IMR-90 (cell line): ENCODE measurements around the gene AKIRIN2. TPM values are rescaled to one million over a fixed set of nuclear protein-coding genes. Genes with fewer than 3 reads are reported as not detected.
A peak's percentile ranks its signal among the peaks of the same experiment; 100 is the strongest.
"Not testable (repeated sequence)": the region's sequence is repeated elsewhere in the genome, so short reads cannot be mapped to it uniquely, and the experiment has no call there.

ENCODE experiments used
- ATAC-seq: fragments of 200-7000 bp; cut with Tn5 transposase; 2 replicates; pipeline ENCODE4 v1.9.1; 2020; ENCODE audit warnings: low read depth, mild to moderate bottlenecking, moderate library complexity
- BruUV-seq: library from RNA; stranded (reverse); fragments of 400-500 nt; replicated peaks from 2 replicates; lab custom pipeline; 2021; lab: Mats Ljungman, UMichigan
- CTCF ChIA-PET: fragments of 300-600 bp; formaldehyde crosslinking; extraction: SDS; loops from one replicate; lab custom pipeline; 2021; ENCODE audit warnings: antibody characterized with exemption; lab: Yijun Ruan, JAX
- POLR2A ChIA-PET: fragments of 300-600 bp; sonication (Branson Sonifier 250); formaldehyde crosslinking; loops from one replicate; lab custom pipeline; 2022; ENCODE audit warnings: antibody characterized with exemption; ENCODE audit not compliant: unreplicated experiment; lab: Charles Lee
- DNase-seq: peaks from one replicate; pipeline ENCODE4 v3.0.0; 2013
- H2AFZ ChIP-seq: replicated peaks from 2 replicates; pipeline ENCODE3; 2013; ENCODE audit warnings: low read length, mild to moderate bottlenecking; ENCODE audit not compliant: poor library complexity
- H2AK5ac ChIP-seq: 2 replicates; pipeline ENCODE4 v1.6.1; 2013; ENCODE audit warnings: low read depth, low read length, inconsistent platforms
- H2AK9ac ChIP-seq: replicated peaks from 2 replicates; pipeline ENCODE3; 2013; ENCODE audit warnings: mild to moderate bottlenecking, low read depth, low read length, moderate library complexity; ENCODE audit not compliant: poor library complexity
- H2BK120ac ChIP-seq: 2 replicates; pipeline ENCODE4 v1.6.1; 2013; ENCODE audit warnings: low read depth, low read length, inconsistent platforms
- H2BK15ac ChIP-seq: 3 replicates; pipeline ENCODE4 v1.6.1; 2013; ENCODE audit warnings: low read depth, low read length, inconsistent platforms
- H2BK20ac ChIP-seq: 2 replicates; pipeline ENCODE4 v1.6.1; 2013; ENCODE audit warnings: low read depth, mild to moderate bottlenecking, inconsistent platforms, low read length, moderate library complexity
- H2BK5ac ChIP-seq: 2 replicates; pipeline ENCODE4 v1.6.1; 2013; ENCODE audit warnings: mild to moderate bottlenecking, low read depth, low read length, inconsistent platforms; ENCODE audit not compliant: poor library complexity, severe bottlenecking
- H3K14ac ChIP-seq: replicated peaks from 2 replicates; pipeline ENCODE4 v1.6.1; 2013; ENCODE audit warnings: low read depth, low read length, inconsistent platforms
- H3K18ac ChIP-seq: 2 replicates; pipeline ENCODE4 v1.6.1; 2013; ENCODE audit warnings: low read depth, low read length, control low read depth
- H3K23ac ChIP-seq: 2 replicates; pipeline ENCODE4 v1.6.1; 2013; ENCODE audit warnings: low read depth, low read length, inconsistent platforms
- H3K27ac ChIP-seq: 2 replicates; pipeline ENCODE4 v1.5.1; 2013; ENCODE audit warnings: mild to moderate bottlenecking, control low read depth, low read length; ENCODE audit not compliant: insufficient read depth
- H3K27me3 ChIP-seq: 2 replicates; pipeline ENCODE4 v1.6.1; 2013; ENCODE audit warnings: low read length; ENCODE audit not compliant: control insufficient read depth, insufficient read depth
- H3K36me3 ChIP-seq: 2 replicates; pipeline ENCODE4 v1.6.1; 2013; ENCODE audit warnings: low read length, mixed read lengths; ENCODE audit not compliant: control insufficient read depth, insufficient read depth
- H3K4ac ChIP-seq: 2 replicates; pipeline ENCODE4 v1.6.1; 2013; ENCODE audit warnings: low read depth, low read length, inconsistent platforms
- H3K4me1 ChIP-seq: 2 replicates; pipeline ENCODE4 v1.6.1; 2013; ENCODE audit warnings: low read length, mixed read lengths; ENCODE audit not compliant: control insufficient read depth, insufficient read depth
- H3K4me2 ChIP-seq: 2 replicates; pipeline ENCODE4 v1.6.1; 2013; ENCODE audit warnings: low read depth, mild to moderate bottlenecking, control low read depth, low read length, moderate library complexity
- H3K4me3 ChIP-seq: 2 replicates; pipeline ENCODE4 v1.5.1; 2013; ENCODE audit warnings: low read depth, mild to moderate bottlenecking, control low read depth, low read length, moderate library complexity; ENCODE audit not compliant: insufficient read depth
- H3K56ac ChIP-seq: 2 replicates; pipeline ENCODE4 v1.6.1; 2013; ENCODE audit warnings: low read length, inconsistent platforms; ENCODE audit not compliant: insufficient read depth; ENCODE audit errors: extremely low read depth
- H3K79me1 ChIP-seq, 2 experiments: 2 replicates each; pipeline ENCODE4 v1.6.1; 2013; ENCODE audit warnings: low read length in 2 of 2, inconsistent platforms in 1 of 2, low read depth in 1 of 2
- H3K9ac ChIP-seq: 2 replicates; pipeline ENCODE4 v1.6.1; 2013; ENCODE audit warnings: low read depth, low read length, control low read depth
- H3K9me1 ChIP-seq: 2 replicates; pipeline ENCODE4 v1.6.1; 2013; ENCODE audit warnings: low read length, inconsistent platforms; ENCODE audit not compliant: insufficient read depth
- H3K9me3 ChIP-seq: 2 replicates; pipeline ENCODE4 v1.6.1; 2013; ENCODE audit warnings: low read length; ENCODE audit not compliant: control insufficient read depth, insufficient read depth
- H4K20me1 ChIP-seq: 2 replicates; pipeline ENCODE4 v1.6.1; 2013; ENCODE audit warnings: low read length, inconsistent platforms; ENCODE audit not compliant: insufficient read depth
- H4K5ac ChIP-seq: 2 replicates; pipeline ENCODE4 v1.6.1; 2013; ENCODE audit warnings: mild to moderate bottlenecking, low read depth, low read length, control low read depth
- H4K8ac ChIP-seq, 2 experiments: 2 replicates each; pipeline ENCODE4 v1.6.1; 2013; ENCODE audit warnings: low read depth in 2 of 2, low read length in 2 of 2, control low read depth in 1 of 2, inconsistent platforms in 1 of 2
- H4K91ac ChIP-seq: 2 replicates; pipeline ENCODE4 v1.6.1; 2013; ENCODE audit warnings: low read depth, low read length, inconsistent platforms; ENCODE audit not compliant: insufficient read depth
- CEBPB ChIP-seq: IDR thresholded peaks from 2 replicates; pipeline ENCODE4 v1.6.1; 2012; ENCODE audit warnings: low read depth, low read length, improper control_type of control experiment
- RCOR1 ChIP-seq: IDR thresholded peaks from 2 replicates; pipeline ENCODE4 v1.6.1; 2012; ENCODE audit warnings: mild to moderate bottlenecking, low read length, improper control_type of control experiment; ENCODE audit not compliant: insufficient replicate concordance
- WGBS, 2 experiments: methylation state at CpG; one replicate each; pipeline versions ENCODE4 v1.1.5 to v1.1.7; 2013; ENCODE audit warnings: missing lambda C conversion rate in 2 of 2; ENCODE audit not compliant: insufficient read length in 1 of 2; ENCODE audit errors: extremely low coverage in 2 of 2; 5-methylcytosine and 5-hydroxymethylcytosine counted together
- dilution Hi-C: fragments of 300-500 bp; cut with HindIII; formaldehyde crosslinking; loops from one replicate; pipeline ENCODE4 v1.14.3; 2018; ENCODE audit warnings: low sequenced_read_pairs; ENCODE audit not compliant: unreplicated experiment
- in situ Hi-C: fragments of 300-500 bp; cut with MboI; formaldehyde crosslinking; loops from 3 replicates; pipeline ENCODE4 v1.14.3; 2019; ENCODE audit warnings: low sequenced_read_pairs, inconsistent platforms, mixed read lengths
- intact Hi-C: fragments of 100-400 bp; cut with micrococcal nuclease; formaldehyde crosslinking; loops from 2 replicates; pipeline ENCODE4 v1.10.0; 2022
- polyA plus RNA-seq, 3 experiments: library from polyadenylated mRNA; depleted of rRNA; stranded (reverse); fragments of >200 nt; gene quantifications; 2 replicates each; pipeline ENCODE4 v1.2.3, GENCODE V29; 2012; ENCODE audit warnings: low replicate concordance in 1 of 3
- total RNA-seq: library from RNA; depleted of rRNA; stranded (reverse); fragments of >200 nt; gene quantifications from 2 replicates; pipeline ENCODE4 v1.2.3, GENCODE V29; 2012

The AKIRIN2 gene
- total and polyA plus RNA-seq, 2 of the 4 experiments (the other 2 are of a cell fraction): 7.9 to 26.6 TPM

- peak; percentile 30; the same call in 1 of the 2 replicates for TF ChIP-seq CEBPB
- TF ChIP-seq RCOR1: peak; percentile 84
Observed at GRCh38 chr6:87705070-87705691, 3.1 kb upstream of the AKIRIN2 start (continued).

GRCh38 chr6:87703039-87703438 lies 1.0 kb upstream of the AKIRIN2 start:
- CTCF ChIA-PET: not testable (repeated sequence)

More at GRCh38 chr6:87703039-87703438, 1.0 kb upstream of the AKIRIN2 start:
- ATAC-seq, H4K91ac ChIP-seq, H2AFZ ChIP-seq, H3K9me3 ChIP-seq, in situ Hi-C loops, H3K4me1 ChIP-seq, H2AK9ac ChIP-seq, H3K14ac ChIP-seq, H3K36me3 ChIP-seq, H4K5ac ChIP-seq, dilution Hi-C loops, H3K9me1 ChIP-seq, BruUV-seq, H2AK5ac ChIP-seq, H3K27me3 ChIP-seq: not testable (repeated sequence)
- Histone ChIP-seq H3K4me3 (peak overlapping the region; percentile 38), H4K8ac (peak overlapping the region in 1 of 2 experiments; percentile 67; a peak in 3 of 4 replicates), H3K56ac (peak overlapping the region; percentile 94), H3K4ac (peak overlapping the region; percentile 72), H3K79me1 (peaks cover 0 to 12% of the 10 kb centered on the region in 2 experiments; a peak in 2 of 4 replicates), H2BK20ac (peak overlapping the region; percentile 23; the same call in 1 of the 2 replicates), H4K20me1 (peaks cover 32% of the 10 kb centered on the region), H3K4me2 (peak overlapping the region; percentile 90), H3K27ac (peak overlapping the region; percentile 43), H2BK5ac (peak overlapping the region; percentile 80), H2BK120ac (peak overlapping the region; percentile 53), H3K9ac (peak overlapping the region; percentile 36), H3K23ac (peak overlapping the region; percentile 86), H2BK15ac (peak overlapping the region; percentile 66; the same call in 2 of the 3 replicates), H3K18ac (peak overlapping the region; percentile 10; the same call in 1 of the 2 replicates)
- intact Hi-C loops: loop anchor here (5.0 to 10.0 kb wide), 4 partner anchors 54 to 1169 kb away; partner anchors contain the start of gene CNR1
- POLR2A ChIA-PET: interaction anchor here (1.4 kb wide), 1 partner anchor 20 kb away, joined by 5 read pairs; no protein-coding TSS in a partner anchor
- DNase-seq: peak; percentile 42
- 90% methylated on average over 7 of the region's 19 CpGs; no CpG with 5 or more reads in 1 of the 2 experiments for WGBS, 2 experiments
